ENCODE measurements around the gene HIGD2A.
A peak's percentile ranks its signal among the peaks of the same experiment; 100 is the strongest.

The HIGD2A gene

GRCh38 chr5:176415240-176415951 lies 26.8 kb downstream of the HIGD2A start:
- H3K4me3 ChIP-seq (ENCODE audit: low read depth, low read length) = peak overlapping the region; percentile 67
- TF ChIP-seq, protein P1, sequence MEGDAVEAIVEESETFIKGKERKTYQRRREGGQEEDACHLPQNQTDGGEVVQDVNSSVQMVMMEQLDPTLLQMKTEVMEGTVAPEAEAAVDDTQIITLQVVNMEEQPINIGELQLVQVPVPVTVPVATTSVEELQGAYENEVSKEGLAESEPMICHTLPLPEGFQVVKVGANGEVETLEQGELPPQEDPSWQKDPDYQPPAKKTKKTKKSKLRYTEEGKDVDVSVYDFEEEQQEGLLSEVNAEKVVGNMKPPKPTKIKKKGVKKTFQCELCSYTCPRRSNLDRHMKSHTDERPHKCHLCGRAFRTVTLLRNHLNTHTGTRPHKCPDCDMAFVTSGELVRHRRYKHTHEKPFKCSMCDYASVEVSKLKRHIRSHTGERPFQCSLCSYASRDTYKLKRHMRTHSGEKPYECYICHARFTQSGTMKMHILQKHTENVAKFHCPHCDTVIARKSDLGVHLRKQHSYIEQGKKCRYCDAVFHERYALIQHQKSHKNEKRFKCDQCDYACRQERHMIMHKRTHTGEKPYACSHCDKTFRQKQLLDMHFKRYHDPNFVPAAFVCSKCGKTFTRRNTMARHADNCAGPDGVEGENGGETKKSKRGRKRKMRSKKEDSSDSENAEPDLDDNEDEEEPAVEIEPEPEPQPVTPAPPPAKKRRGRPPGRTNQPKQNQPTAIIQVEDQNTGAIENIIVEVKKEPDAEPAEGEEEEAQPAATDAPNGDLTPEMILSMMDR (IDR thresholded peaks at IDR 0.05; ENCODE audit: low read depth, low read length) = no peak

DNA sequence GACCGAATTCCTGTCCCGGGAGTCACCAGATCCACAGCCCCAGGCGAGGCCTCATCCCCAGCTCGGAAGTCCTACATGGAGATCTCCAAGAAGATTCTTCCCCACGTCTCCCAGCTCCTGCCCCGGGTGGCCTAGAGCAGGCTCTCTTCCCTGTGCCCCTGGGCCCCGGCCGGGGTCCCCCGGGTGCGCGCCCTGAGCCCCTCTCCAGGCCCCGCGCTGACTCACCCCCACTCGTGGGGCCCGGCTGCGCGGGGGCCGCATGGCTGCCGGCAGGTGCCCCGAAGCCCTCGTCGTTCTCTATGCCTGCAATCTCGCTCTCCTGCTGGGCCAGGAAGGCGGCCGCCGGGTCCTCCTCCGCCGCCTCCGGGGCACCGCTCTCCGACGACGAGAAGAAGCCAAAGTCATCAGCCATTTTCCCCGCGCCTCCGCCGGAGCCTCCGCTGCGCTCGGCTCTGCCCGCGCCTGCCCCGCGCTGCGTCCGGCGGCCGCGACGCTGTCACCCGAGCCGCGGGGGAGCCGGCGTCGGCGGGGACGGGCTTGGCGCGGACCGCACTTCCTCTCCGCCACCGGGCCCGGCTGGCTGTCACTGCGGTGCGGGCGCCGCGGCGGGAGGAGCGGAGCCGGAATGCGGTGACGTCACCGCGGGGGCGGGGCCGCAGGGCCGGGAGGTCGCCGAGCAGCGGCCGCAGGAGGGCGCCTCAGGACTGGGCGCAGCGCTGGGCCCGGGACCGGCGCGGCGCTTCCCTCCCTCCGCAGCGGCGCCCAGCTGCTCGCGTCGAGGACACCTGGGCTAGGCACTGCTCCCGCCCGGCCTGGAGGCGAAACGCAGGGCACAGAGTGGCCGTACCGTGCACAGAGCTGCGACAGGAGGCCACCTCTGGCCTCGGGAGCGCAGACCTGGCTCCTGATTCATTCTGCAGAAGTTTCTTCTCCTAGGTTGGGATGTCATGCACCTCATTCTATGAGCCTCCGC lies 27.7 kb downstream of the HIGD2A start, which contains the start of gene CLTB:
Gene CLTB (minus strand): TSS at position 588 of the 973 bp plus-strand sequence. CDS start 176 bp downstream, at position 412.
- H3K4me3 ChIP-seq (ENCODE audit: low read depth, low read length) = peak within 1 kb of the TSS; percentile 67
- in situ Hi-C loops (cut with HindIII; ENCODE audit: low sequenced_read_pairs) = no loop called here
- peak; percentile 78 for DNase-seq (ENCODE audit: low read depth, low spot score)
- TF ChIP-seq, protein P1 (IDR thresholded peaks at IDR 0.05; ENCODE audit: low read depth, low read length) = peak; percentile 47

More at GRCh38 chr5:176415240-176415951, 26.8 kb downstream of the HIGD2A start:
- no peak for DNase-seq (ENCODE audit: low read depth, low spot score)
- in situ Hi-C loops (cut with HindIII; ENCODE audit: low sequenced_read_pairs) = no loop called here

DNA sequence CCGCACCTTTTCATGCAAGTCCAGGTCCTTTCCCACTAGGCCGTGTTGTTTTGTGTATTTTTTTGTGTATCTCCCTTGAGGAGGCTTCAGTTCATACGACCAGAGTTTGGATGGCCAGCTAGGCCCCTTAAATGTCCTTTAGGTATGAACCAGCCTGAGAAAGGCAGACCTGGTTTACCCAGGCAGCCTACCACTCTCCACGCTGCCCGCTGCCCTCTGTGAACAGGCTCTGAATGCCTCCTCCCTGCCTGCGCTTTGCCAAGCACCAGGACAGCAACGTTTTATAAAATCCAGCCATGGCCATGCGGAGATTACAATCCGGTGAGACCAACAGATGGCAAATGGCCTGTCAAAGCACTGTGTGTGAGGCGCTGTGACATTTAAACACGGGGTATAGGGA lies 28.4 kb downstream of the HIGD2A start:
- in situ Hi-C loops (cut with HindIII; ENCODE audit: low sequenced_read_pairs) = no loop called here
- TF ChIP-seq, protein P1 (IDR thresholded peaks at IDR 0.05; ENCODE audit: low read depth, low read length) = no peak
- H3K4me3 ChIP-seq (ENCODE audit: low read depth, low read length) = peak overlapping the region; percentile 32
- no peak for DNase-seq (ENCODE audit: low read depth, low spot score)

GRCh38 chr5:176418251-176418650 lies 29.7 kb downstream of the HIGD2A start:
- in situ Hi-C loops (cut with HindIII; ENCODE audit: low sequenced_read_pairs) = no loop called here
- no peak for DNase-seq (ENCODE audit: low read depth, low spot score)
- H3K4me3 ChIP-seq (ENCODE audit: low read depth, low read length) = no peak overlapping the region
- TF ChIP-seq, protein P1 (IDR thresholded peaks at IDR 0.05; ENCODE audit: low read depth, low read length) = no peak

DNA sequence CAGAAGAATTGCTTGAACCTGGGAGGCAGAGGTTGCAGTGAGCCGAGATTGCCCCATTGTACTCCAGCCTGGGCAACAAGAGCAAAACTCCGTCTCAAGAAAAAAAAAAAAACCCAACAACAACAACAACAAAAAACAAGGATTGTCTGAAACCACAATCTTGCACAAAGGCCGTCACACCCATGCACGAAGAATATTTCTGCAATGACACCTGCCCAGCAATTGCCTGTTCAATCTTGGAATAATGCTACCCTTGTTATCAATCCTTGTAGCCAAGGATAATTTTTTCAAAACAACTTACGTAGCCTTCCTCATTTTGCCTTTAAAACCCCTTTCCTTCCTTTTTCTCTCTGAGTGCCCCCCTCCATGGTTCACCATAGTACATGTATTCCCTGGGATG lies 31.5 kb downstream of the HIGD2A start:
- in situ Hi-C loops (cut with HindIII; ENCODE audit: low sequenced_read_pairs) = no loop called here
- no peak for DNase-seq (ENCODE audit: low read depth, low spot score)
- no peak overlapping the region for H3K4me3 ChIP-seq (ENCODE audit: low read depth, low read length)
- TF ChIP-seq, protein P1 (IDR thresholded peaks at IDR 0.05; ENCODE audit: low read depth, low read length) = no peak

- no peak for DNase-seq (ENCODE audit: low read depth, low spot score)
- TF ChIP-seq, protein P1 (IDR thresholded peaks at IDR 0.05; ENCODE audit: low read depth, low read length) = no peak
- in situ Hi-C loops (cut with HindIII; ENCODE audit: low sequenced_read_pairs) = no loop called here
- no peak overlapping the region for H3K4me3 ChIP-seq (ENCODE audit: low read depth, low read length)
Measured at GRCh38 chr5:176420972-176421544, 32.5 kb downstream of the HIGD2A start.
